Suprapubic skin (tissue), 4 donors: ENCODE data around the gene MTRR.

ENCODE experiments used
- CTCF ChIP-seq, 2 donors: fragments of 200-600 bp in 1 of 2; fragments of 450-650 bp in 1 of 2; sonication (generic) in 1 of 2; IDR thresholded peaks; one replicate each; pipeline ENCODE4 v1.5.1; 2016 to 2019; ENCODE audit warnings: antibody characterized with exemption in 2 of 2, mild to moderate bottlenecking in 1 of 2, moderate library complexity in 1 of 2
- POLR2A ChIP-seq, 2 donors: fragments of 450-650 bp; IDR thresholded peaks; one replicate each; pipeline ENCODE4 v1.6.1; 2017; ENCODE audit warnings: antibody characterized with exemption in 2 of 2, mild to moderate bottlenecking in 2 of 2, moderate library complexity in 2 of 2
- POLR2AphosphoS5 ChIP-seq, 3 donors: sonication (generic); formaldehyde crosslinking; IDR thresholded peaks; one replicate each; pipeline ENCODE4 v1.6.1; 2017; ENCODE audit warnings: antibody characterized with exemption in 3 of 3

- TF ChIP-seq POLR2AphosphoS5 (IDR thresholded peaks at IDR 0.05), result no peak
- no peak for TF ChIP-seq POLR2A (IDR thresholded peaks at IDR 0.05)
- TF ChIP-seq CTCF (IDR thresholded peaks at IDR 0.05), result no peak
These were observed 46.5 kb upstream of the MTRR start for GRCh38 chr5:7822449-7822848.
